Epithelial cell of esophagus (primary cell): ENCODE measurements around the gene ADAMTS19.

Experiments
- DNase-seq: peaks from one replicate; pipeline ENCODE4 v3.0.0; 2010; ENCODE audit warnings: low read depth
- H3K4me3 ChIP-seq: 2 replicates; pipeline ENCODE4 v1.5.1; 2011; ENCODE audit warnings: mild to moderate bottlenecking, low read length, control low read depth
- TF ChIP-seq, protein P1 (sequence below): IDR thresholded peaks from 2 replicates; pipeline ENCODE4 v1.5.1; 2011; ENCODE audit warnings: low read depth, mild to moderate bottlenecking, low read length, control low read depth, inconsistent platforms; ENCODE audit not compliant: insufficient read depth; ENCODE audit errors: missing control alignments

Gene ADAMTS19

DNA sequence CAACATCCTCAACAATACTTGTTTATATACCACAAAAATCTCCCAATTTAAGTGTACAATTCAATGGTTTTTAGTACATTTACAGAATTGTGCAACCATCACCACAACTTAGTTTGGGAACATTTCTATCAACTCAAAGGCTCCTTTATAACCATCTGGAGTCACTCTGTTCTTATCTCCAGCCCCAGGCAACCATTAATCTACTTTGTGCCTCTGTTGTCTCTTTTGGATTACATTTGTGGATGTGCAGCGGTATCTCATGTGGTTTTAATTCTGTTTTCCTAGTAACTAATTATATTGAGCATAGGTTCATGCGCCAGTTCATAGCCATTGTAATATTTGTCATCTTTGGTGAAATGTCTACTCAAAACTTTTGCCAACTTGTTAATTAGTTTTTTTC, 14.4 kb downstream of the ADAMTS19 start:
- TF ChIP-seq, protein P1, sequence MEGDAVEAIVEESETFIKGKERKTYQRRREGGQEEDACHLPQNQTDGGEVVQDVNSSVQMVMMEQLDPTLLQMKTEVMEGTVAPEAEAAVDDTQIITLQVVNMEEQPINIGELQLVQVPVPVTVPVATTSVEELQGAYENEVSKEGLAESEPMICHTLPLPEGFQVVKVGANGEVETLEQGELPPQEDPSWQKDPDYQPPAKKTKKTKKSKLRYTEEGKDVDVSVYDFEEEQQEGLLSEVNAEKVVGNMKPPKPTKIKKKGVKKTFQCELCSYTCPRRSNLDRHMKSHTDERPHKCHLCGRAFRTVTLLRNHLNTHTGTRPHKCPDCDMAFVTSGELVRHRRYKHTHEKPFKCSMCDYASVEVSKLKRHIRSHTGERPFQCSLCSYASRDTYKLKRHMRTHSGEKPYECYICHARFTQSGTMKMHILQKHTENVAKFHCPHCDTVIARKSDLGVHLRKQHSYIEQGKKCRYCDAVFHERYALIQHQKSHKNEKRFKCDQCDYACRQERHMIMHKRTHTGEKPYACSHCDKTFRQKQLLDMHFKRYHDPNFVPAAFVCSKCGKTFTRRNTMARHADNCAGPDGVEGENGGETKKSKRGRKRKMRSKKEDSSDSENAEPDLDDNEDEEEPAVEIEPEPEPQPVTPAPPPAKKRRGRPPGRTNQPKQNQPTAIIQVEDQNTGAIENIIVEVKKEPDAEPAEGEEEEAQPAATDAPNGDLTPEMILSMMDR = no peak
- no peak overlapping the region for H3K4me3 ChIP-seq
- DNase-seq = no peak

DNA sequence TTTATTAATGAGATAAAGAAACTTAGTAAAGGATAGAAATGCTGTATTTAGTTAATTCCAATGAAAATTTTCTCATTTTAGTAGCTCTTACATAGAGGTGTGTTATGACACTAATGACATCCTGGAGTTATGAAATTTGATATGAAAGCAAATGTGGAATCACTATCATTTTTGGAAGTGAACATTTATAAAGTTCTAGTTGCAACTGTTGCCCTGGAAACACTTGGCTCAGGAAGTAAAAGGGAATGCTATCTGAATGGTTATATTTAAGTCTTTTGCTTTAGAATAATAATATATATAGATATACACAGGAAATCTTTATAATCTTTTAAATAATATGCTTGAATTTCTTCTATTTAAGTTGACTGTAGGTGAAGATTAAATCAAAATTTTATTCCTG, 16.7 kb downstream of the ADAMTS19 start:
- no peak for DNase-seq
- H3K4me3 ChIP-seq = no peak overlapping the region
- TF ChIP-seq, protein P1 = no peak

DNA sequence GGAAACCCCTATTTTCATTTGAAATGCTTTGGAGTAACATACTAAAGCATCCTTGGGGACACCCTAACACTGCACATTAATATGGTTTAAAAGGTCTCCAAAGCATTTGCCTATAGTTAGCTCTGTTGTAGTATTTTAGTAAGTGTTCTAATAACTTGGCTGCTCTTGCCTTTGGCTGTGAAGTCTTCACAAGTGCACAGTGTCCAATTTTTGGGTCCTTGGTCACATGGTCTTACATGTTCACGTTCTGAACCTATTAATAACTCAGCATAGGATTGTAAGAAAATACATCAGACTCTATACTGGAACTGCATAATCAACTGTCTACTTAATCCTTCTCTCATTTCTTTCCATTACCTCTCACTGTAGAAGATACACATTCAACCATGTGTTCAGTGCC, 17.4 kb downstream of the ADAMTS19 start:
- TF ChIP-seq, protein P1 = no peak
- H3K4me3 ChIP-seq = no peak overlapping the region
- no peak for DNase-seq

DNA sequence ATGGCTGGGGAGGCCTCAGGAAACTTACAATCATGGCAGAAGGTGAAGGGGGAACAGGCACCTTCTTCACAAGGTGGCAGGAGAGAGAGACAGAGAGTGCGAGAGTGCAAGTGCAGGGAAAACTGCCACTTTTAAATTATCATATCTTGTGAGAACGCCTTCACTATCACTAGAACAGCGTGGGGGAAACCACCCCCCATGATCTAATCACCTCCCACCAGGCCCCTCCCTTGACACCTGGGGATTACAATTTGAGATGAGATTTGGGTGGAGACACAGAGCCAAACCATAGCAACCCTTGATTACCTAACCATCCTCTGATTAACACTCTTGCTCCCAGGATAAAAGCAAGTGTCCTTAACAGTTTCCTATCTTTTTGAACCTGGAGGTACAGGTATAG, 21.1 kb downstream of the ADAMTS19 start:
- no peak overlapping the region for H3K4me3 ChIP-seq
- TF ChIP-seq, protein P1 = no peak
- no peak for DNase-seq

DNA sequence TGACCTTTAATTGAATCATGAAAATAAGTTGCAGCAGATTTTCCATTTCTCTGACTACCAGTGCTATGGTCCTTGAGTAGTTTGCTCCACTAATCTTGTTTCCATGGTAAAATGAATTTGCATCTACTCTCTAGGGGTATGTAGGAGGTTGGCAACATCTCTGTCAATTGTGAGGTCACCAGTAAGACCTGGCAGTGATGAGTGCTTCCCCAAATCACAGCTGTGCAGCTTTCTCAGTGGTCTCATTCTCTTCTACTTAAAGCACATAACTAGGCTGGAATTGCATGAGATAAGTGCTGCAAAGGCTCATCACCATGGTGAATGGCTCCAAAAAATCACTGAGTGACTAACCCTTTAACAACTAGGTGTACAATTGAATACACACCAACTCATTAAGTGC, 36.3 kb downstream of the ADAMTS19 start:
- TF ChIP-seq, protein P1 = no peak
- H3K4me3 ChIP-seq = no peak overlapping the region
- no peak for DNase-seq

DNA sequence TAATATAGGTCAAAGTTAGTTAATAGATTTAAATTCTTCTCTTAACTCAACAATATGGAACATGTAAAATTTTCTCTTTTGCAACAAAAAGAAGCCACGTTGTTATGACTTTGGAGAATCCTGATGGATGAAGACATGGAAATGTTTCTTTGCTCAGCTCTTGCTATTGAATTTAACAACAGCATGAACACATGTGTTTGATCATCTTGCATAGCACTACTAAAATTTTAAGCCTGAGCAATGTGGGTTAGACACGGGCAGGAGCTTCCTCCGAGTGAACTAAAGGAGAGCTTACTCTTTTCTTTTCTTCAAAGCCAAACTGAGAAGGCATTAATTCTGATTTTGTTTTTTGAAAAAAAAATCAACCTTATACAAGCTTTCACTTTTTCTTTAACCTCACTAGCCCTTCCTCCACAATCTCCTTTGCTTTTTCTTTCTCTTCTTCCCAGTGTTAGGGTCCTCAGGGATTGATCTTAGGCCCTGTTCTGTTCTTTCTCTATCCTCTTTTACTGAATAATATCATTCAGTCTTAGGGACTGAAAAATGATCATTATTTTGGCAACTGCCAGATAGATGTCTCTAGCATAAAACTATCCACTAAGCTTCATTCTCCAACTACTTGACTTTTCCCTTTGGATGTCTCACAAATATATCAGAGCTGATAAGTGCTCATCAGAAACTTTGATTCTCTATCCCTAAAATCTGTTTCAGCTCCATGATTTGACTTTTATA, 36.9 kb downstream of the ADAMTS19 start:
- TF ChIP-seq, protein P1 = no peak
- H3K4me3 ChIP-seq = no peak overlapping the region

More for the DNA sequence above, 36.9 kb downstream of the ADAMTS19 start:
- DNase-seq = no peak
